IMR-90 (cell line): ENCODE results near the gene AANAT.

Experiments used
- BHLHE40 ChIP-seq: fragments of 150-350 bp; IDR thresholded peaks from 2 replicates; pipeline ENCODE4 v1.6.1; 2016; ENCODE audit warnings: mild to moderate bottlenecking, low read depth, low read length
- FOS ChIP-seq: fragments of 150-350 bp; IDR thresholded peaks from 2 replicates; pipeline ENCODE4 v1.6.1; 2016; ENCODE audit warnings: low read depth, low read length
- POLR2A ChIP-seq: IDR thresholded peaks from 2 replicates; pipeline ENCODE4 v1.6.1; 2012; ENCODE audit warnings: mild to moderate bottlenecking, low read depth, low read length
- RFX5 ChIP-seq: IDR thresholded peaks from 2 replicates; pipeline ENCODE4 v1.8.0; 2012; ENCODE audit warnings: low read depth, mild to moderate bottlenecking, low read length, moderate library complexity
- TF ChIP-seq, protein P1 (sequence below): conservative IDR thresholded peaks from 2 replicates; pipeline ENCODE4 v1.5.1; 2012; ENCODE audit warnings: mild to moderate bottlenecking, low read depth, low read length, improper control_type of control experiment

GRCh38 chr17:76426853-76427252, 40.5 kb upstream of the AANAT start:
- TF ChIP-seq, protein P1, sequence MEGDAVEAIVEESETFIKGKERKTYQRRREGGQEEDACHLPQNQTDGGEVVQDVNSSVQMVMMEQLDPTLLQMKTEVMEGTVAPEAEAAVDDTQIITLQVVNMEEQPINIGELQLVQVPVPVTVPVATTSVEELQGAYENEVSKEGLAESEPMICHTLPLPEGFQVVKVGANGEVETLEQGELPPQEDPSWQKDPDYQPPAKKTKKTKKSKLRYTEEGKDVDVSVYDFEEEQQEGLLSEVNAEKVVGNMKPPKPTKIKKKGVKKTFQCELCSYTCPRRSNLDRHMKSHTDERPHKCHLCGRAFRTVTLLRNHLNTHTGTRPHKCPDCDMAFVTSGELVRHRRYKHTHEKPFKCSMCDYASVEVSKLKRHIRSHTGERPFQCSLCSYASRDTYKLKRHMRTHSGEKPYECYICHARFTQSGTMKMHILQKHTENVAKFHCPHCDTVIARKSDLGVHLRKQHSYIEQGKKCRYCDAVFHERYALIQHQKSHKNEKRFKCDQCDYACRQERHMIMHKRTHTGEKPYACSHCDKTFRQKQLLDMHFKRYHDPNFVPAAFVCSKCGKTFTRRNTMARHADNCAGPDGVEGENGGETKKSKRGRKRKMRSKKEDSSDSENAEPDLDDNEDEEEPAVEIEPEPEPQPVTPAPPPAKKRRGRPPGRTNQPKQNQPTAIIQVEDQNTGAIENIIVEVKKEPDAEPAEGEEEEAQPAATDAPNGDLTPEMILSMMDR: no peak
- TF ChIP-seq POLR2A: no peak
- no peak for TF ChIP-seq FOS
- TF ChIP-seq RFX5: no peak
- TF ChIP-seq BHLHE40: no peak
